Left lung (tissue), 10 donors: ENCODE data around the gene ACAP1. TPM values are rescaled to one million over a fixed set of nuclear protein-coding genes. Genes with fewer than 3 reads are reported as not detected.
"Not testable (repeated sequence)": the region's sequence is repeated elsewhere in the genome, so short reads cannot be mapped to it uniquely, and the experiment has no call there.

ENCODE experiments used
- ATAC-seq: fragments of 200-7000 bp; cut with Tn5 transposase; one replicate; pipeline ENCODE4 v1.9.1; 2020; ENCODE audit warnings: moderate library complexity
- DNase-seq, 4 donors: peaks; one replicate each; pipeline ENCODE4 v3.0.0-alpha.2; 2013 to 2020
- H3K27ac ChIP-seq, 2 donors: fragments of 200-600 bp; sonication (generic) in 1 of 2; one replicate each; pipeline versions ENCODE4 v1.5.0 to v1.8.0; 2020 to 2021
- H3K27me3 ChIP-seq, 2 donors: fragments of 200-600 bp; sonication (generic) in 1 of 2; one replicate each; pipeline versions ENCODE4 v1.5.0 to v1.8.0; 2020 to 2021
- H3K36me3 ChIP-seq, 2 donors: fragments of 200-600 bp; sonication (generic) in 1 of 2; one replicate each; pipeline versions ENCODE4 v1.5.0 to v1.8.0; 2020 to 2021
- H3K4me1 ChIP-seq, 2 donors: fragments of 200-600 bp; one replicate each; pipeline ENCODE4 v1.8.0; 2021
- H3K4me3 ChIP-seq, 2 donors: fragments of 200-600 bp; sonication (generic) in 1 of 2; one replicate each; pipeline versions ENCODE4 v1.5.0 to v1.8.0; 2020 to 2021; ENCODE audit warnings: mild to moderate bottlenecking in 1 of 2
- H3K9me3 ChIP-seq, 2 donors: fragments of 200-600 bp; sonication (generic) in 1 of 2; one replicate each; pipeline versions ENCODE4 v1.5.0 to v1.8.0; 2020 to 2021
- CTCF ChIP-seq, 2 donors: fragments of 200-600 bp; sonication (generic) in 1 of 2; IDR thresholded peaks; one replicate each; pipeline versions ENCODE4 v1.5.0 to v1.8.0; 2021; ENCODE audit warnings: antibody characterized with exemption in 2 of 2
- intact Hi-C, 2 donors: fragments of 100-400 bp; cut with DNase I; formaldehyde crosslinking; loops; one replicate each; pipeline versions ENCODE4 v1.11.2 to v1.14.2; 2022
- polyA plus RNA-seq, 6 donors: library from polyadenylated mRNA; unstranded; fragments of 120-200 nt; gene quantifications; one replicate each; pipeline ENCODE4 v1.2.1, GENCODE V29; 2013; ENCODE audit not compliant: insufficient read length in 6 of 6
- total RNA-seq, 2 donors: library from RNA; stranded (reverse); fragmentation: NEBNext Ultra II Directional; extraction: Animal tissue kit (Norgen Biotek cat#: 25700); gene quantifications; one replicate each; pipeline ENCODE4 v1.2.1, GENCODE V29; 2021
- donor health status: DM: no; HTN: yes; CAD: no.
- donor health status: DM: no; HTN: no; CAD: no.

ACAP1 gene
- total and polyA plus RNA-seq, 8 donors = 6.7 to 51.4 (median 9.2) TPM

GRCh38 chr17:7363311-7363710 is 27.0 kb downstream of the ACAP1 start:
- no peak overlapping the region for H3K27ac ChIP-seq
- H3K4me3 ChIP-seq = no peak overlapping the region
- DNase-seq (no peak), ATAC-seq (no peak)
- peaks cover 0 to 4% of the 10 kb centered on the region in 2 donors for H3K27me3 ChIP-seq
- no peaks in the 10 kb centered on the region for H3K36me3 ChIP-seq
- no peaks in the 10 kb centered on the region for H3K9me3 ChIP-seq
- intact Hi-C loops = no loop called here
- H3K4me1 ChIP-seq = no peaks in the 10 kb centered on the region
- no peak for TF ChIP-seq CTCF (IDR thresholded peaks at IDR 0.05)

- ATAC-seq, H3K4me1 ChIP-seq, H3K9me3 ChIP-seq, H3K36me3 ChIP-seq, H3K4me3 ChIP-seq, intact Hi-C loops, H3K27ac ChIP-seq, H3K27me3 ChIP-seq, DNase-seq: not testable (repeated sequence)
These were observed 29.6 kb downstream of the ACAP1 start for GRCh38 chr17:7365963-7366362.

GRCh38 chr17:7367083-7367482 is 30.8 kb downstream of the ACAP1 start:
- TF ChIP-seq CTCF (IDR thresholded peaks at IDR 0.05) = no peak
- intact Hi-C loops = no loop called here
- H3K36me3 ChIP-seq = no peaks in the 10 kb centered on the region

GRCh38 chr17:7367918-7368598 is 31.7 kb downstream of the ACAP1 start:
- Histone ChIP-seq H3K27me3 (no peaks in the 10 kb centered on the region), H3K4me1 (no peaks in the 10 kb centered on the region), H3K4me3 (no peak overlapping the region), H3K27ac (no peak overlapping the region), H3K9me3 (no peaks in the 10 kb centered on the region), H3K36me3 (no peaks in the 10 kb centered on the region)
- intact Hi-C loops = no loop called here
- ATAC-seq (no peak), DNase-seq (no peak)
- TF ChIP-seq CTCF (IDR thresholded peaks at IDR 0.05) = no peak

More at GRCh38 chr17:7367083-7367482, 30.8 kb downstream of the ACAP1 start:
- Histone ChIP-seq H3K9me3 (no peaks in the 10 kb centered on the region), H3K4me3 (no peak overlapping the region), H3K27me3 (no peaks in the 10 kb centered on the region), H3K27ac (no peak overlapping the region), H3K4me1 (no peaks in the 10 kb centered on the region)
- DNase-seq (no peak), ATAC-seq (no peak)

- ATAC-seq, H3K9me3 ChIP-seq, intact Hi-C loops, H3K4me3 ChIP-seq, H3K27ac ChIP-seq, H3K36me3 ChIP-seq, H3K4me1 ChIP-seq, H3K27me3 ChIP-seq, DNase-seq: not testable (repeated sequence)
These were observed 32.3 kb downstream of the ACAP1 start for GRCh38 chr17:7368599-7368994.

DNA sequence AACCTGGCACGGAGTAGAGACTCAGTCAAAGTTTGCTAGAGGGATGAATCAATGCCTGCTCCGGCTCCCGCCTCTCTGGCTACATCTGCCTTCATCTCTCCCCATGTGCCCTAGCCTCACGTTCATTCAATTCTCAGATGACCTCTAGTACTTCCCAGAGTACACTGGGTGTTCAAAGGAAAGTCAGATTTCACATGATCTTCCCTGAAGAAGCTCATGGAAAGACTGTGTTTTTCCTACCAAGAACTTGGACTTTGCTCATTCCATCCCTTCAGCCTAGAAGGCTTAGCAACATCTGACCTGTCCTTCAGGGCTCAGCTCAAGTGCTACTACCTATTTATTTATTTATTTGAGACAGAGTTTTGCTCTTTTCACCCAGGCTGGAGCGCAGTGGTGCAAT is 33.5 kb downstream of the ACAP1 start:
- DNase-seq (no peak), ATAC-seq (no peak)
- Histone ChIP-seq H3K4me1 (no peaks in the 10 kb centered on the region), H3K27ac (no peak overlapping the region), H3K27me3 (no peaks in the 10 kb centered on the region), H3K36me3 (no peaks in the 10 kb centered on the region), H3K9me3 (no peaks in the 10 kb centered on the region), H3K4me3 (no peak overlapping the region)
- no peak for TF ChIP-seq CTCF (IDR thresholded peaks at IDR 0.05)
- intact Hi-C loops = no loop called here
